Motor neuron (in vitro differentiated cells): ENCODE results near the gene CAMK2D. TPM values are rescaled to one million over a fixed set of nuclear protein-coding genes. Genes with fewer than 3 reads are reported as not detected.

Source experiments
- ATAC-seq, 8 experiments: fragments of 200-7000 bp; cut with Tn5 transposase; replicated peaks in 6 of 8; 2 replicates each; pipeline ENCODE4 v1.8.0; 2021; ENCODE audit warnings: mild to moderate bottlenecking in 8 of 8, moderate library complexity in 8 of 8
- H3K27ac ChIP-seq, 2 donors: fragments of 250-450 bp; sonication (Bioruptor Pico); 2 replicates each; pipeline ENCODE4 v1.9.0; 2021; ENCODE audit warnings: antibody characterized with exemption in 2 of 2, mild to moderate bottlenecking in 2 of 2, moderate library complexity in 1 of 2
- H3K4me1 ChIP-seq, 2 donors: fragments of 250-450 bp; sonication (Bioruptor Pico); replicated peaks in 1 of 2; 2 replicates each; pipeline ENCODE4 v1.6.1; 2021; ENCODE audit warnings: antibody characterized with exemption in 2 of 2, mild to moderate bottlenecking in 2 of 2, moderate library complexity in 1 of 2
- H3K4me3 ChIP-seq, 5 donors: fragments of 250-450 bp; sonication (Bioruptor Pico); 2 replicates each; pipeline ENCODE4 v1.9.0; 2021; ENCODE audit warnings: antibody characterized with exemption in 5 of 5, mild to moderate bottlenecking in 5 of 5, moderate library complexity in 4 of 5
- WGBS, 10 experiments: fragments of 450-650 bp; shearing (Covaris generic); methylation state at CpG; one replicate each; pipeline ENCODE4 v1.0.0; 2022; 5-methylcytosine and 5-hydroxymethylcytosine counted together
- in situ Hi-C, 9 experiments: fragments of 400-800 bp; cut with MboI; loops; one replicate each; pipeline ENCODE4 v1.15.0; 2021; ENCODE audit warnings: low sequenced_read_pairs in 9 of 9, low pct_unique_long_range_greater_than_20kb in 2 of 9; ENCODE audit not compliant: unreplicated experiment in 9 of 9
- total RNA-seq, 8 experiments: library from RNA; unstranded; fragments of 300-600 nt; gene quantifications; 2 replicates each; pipeline versions ENCODE4 v1.2.3 to v1.2.4, GENCODE V29; 2022

The CAMK2D gene
- total RNA-seq, 8 experiments from 2014 or later, result 14.5 to 77.2 (median 33.5) TPM

DNA sequence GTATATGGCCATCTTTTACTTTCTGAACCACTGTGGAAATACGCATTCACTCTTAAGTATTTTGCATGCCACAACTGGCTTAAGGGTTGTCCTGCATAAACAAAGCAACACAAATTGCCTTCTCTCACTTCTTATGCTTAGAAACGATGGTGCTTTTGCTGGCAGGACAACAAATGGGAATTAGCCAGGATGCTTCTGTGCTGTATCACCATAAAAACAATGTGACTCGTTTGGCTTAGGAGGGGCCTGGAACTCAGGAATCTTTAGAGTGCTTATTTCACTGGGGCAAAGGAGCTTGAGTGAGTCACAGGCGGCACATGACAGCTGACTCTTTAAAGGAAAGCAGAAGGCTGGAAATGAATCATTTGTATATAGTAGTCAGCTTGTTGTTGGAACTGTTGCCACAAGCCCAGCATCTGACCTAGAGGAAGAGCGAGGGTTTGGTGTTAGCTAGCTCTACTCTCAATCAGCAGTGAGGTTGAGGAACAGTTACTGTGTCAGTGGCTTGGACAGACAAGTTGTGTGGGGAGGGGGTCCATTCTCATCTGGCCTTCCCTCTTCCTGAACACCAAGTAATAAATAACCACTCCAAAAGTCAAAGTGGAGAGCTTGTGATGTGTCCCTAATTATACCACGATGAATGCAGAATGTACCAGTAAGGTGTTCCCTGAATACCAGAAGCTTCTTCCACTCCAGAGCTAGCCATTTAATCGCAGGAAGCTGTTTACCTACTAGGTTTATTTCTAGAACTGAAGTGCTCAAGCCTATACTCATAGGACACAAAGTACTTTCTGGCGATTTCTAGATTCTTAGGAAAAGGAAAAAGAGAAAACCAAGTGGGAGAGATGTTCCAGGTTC lies 293.1 kb downstream of the CAMK2D start:
- 4 to 80% (median 51%) methylated on average over 2 to 8 of the region's 8 CpGs for WGBS, 10 experiments
- Histone ChIP-seq H3K4me3 (no peak overlapping the region), H3K27ac (no peak overlapping the region), H3K4me1 (peaks cover 0 to 5% of the 10 kb centered on the region in 2 donors)
- ATAC-seq, result peak; percentile 88 to 99 (median 98)
- in situ Hi-C loops, result no loop called here

DNA sequence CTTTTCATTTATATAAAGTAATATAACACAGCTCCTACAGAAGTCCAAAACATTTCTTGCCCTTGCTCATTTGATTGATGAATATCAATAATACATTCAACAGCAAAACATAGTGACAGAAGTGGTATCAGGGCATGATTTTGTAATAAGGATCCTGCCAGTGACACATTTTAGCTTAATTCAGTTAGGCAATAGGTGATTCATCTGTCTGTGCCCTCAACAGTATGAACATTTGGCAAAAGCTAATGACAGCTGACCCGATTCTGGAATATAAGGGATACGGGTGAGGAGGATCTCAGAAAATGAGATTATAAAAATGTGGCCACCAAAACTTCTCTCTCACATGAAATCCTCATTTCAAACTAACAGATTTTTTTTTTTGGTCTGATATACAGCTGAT lies 294.0 kb downstream of the CAMK2D start:
- Histone ChIP-seq H3K4me3 (no peak overlapping the region), H3K4me1 (peaks cover 0 to 5% of the 10 kb centered on the region in 2 donors), H3K27ac (no peak overlapping the region)
- 0 to 100% (median 86%) methylated on average over 1 to 2 of the region's 2 CpGs; no CpG with 5 or more reads in 3 of the 10 experiments for WGBS, 10 experiments
- peak in 2 of 8 experiments; percentile 10 to 11 for ATAC-seq
- in situ Hi-C loops, result no loop called here

- no peak for ATAC-seq
- Histone ChIP-seq H3K4me1 (no peaks in the 10 kb centered on the region), H3K4me3 (no peak overlapping the region), H3K27ac (no peak overlapping the region)
- WGBS, 10 experiments, result 100% methylated on average over 1 of the region's 1 CpG; no CpG with 5 or more reads in 6 of the 10 experiments
- in situ Hi-C loops, result no loop called here
These were observed 299.3 kb downstream of the CAMK2D start for GRCh38 chr4:113462286-113462685.

DNA sequence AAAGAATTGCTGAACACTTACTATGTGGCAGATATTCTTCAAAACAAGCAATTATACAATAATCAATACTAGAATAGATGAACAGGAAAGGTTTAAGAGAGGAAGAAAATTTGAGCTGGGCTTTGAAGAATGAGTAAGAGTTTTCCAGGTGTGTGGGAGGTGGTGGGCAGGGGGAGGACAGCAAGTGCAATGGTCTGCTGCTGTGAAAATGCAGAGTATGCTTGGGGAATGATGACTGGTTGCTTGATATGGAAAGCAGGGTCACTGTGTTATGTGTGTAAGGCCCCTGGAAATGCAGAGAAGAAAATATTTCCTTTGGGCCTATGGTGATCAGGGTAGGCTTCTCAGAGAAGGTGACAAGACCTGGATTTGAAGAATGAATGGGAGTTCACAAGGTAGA lies 300.3 kb downstream of the CAMK2D start:
- H3K27ac ChIP-seq, result no peak overlapping the region

DNA sequence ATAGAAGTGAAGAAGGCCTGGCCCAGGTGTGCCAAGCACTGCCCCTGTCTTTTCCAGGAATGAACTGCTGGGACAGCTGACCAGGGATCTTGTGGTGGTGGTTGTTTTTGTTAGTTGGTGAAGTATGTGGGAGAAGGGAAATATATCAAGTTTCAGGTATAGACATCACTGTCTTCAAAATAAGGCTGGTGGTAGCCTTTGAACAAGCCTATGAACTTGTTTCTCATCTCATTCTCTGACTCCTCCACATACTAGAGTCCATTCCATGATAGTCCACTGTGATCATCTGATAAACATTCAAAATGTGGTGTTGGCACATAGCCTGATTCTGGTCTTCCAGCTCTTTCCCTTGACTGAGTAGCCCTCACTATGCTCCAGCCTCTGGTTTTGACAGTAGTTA lies 303.7 kb downstream of the CAMK2D start:
- ATAC-seq, result no peak
- in situ Hi-C loops, result no loop called here
- Histone ChIP-seq H3K27ac (no peak overlapping the region), H3K4me3 (no peak overlapping the region), H3K4me1 (peaks cover 10 to 19% of the 10 kb centered on the region in 2 donors)

More for the DNA sequence above, 300.3 kb downstream of the CAMK2D start:
- no peak for ATAC-seq
- in situ Hi-C loops, result no loop called here
- Histone ChIP-seq H3K4me1 (no peaks in the 10 kb centered on the region), H3K4me3 (no peak overlapping the region)

GRCh38 chr4:113457121-113457520 lies 304.4 kb downstream of the CAMK2D start:
- 83 to 100% (median 96%) methylated on average over 1 to 8 of the region's 8 CpGs; no CpG with 5 or more reads in 3 of the 10 experiments for WGBS, 10 experiments
- H3K4me1 ChIP-seq, result peaks cover 12 to 19% of the 10 kb centered on the region in 2 donors
- H3K4me3 ChIP-seq, result no peak overlapping the region
- in situ Hi-C loops, result no loop called here
- H3K27ac ChIP-seq, result no peak overlapping the region
- no peak for ATAC-seq

DNA sequence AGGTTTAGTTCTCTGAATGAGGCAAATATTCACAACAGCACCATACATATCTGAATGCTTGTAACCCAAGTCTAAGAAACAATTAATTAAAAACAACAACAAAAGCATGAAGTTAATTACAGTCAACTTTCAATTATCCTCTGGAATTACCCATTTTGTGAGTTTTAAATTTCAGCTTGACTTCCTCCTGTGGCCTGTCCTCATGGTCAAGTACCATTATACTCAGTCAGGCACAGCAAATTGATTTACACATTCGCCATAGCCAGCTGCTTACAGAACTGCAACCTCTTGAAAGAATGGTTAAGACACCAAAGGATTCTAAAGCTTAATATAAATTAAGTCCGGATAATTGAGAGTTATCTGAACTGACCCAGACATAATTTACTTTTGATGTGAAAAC lies 306.5 kb downstream of the CAMK2D start:
- H3K27ac ChIP-seq, result no peak overlapping the region
- 18 to 100% (median 60%) methylated on average over 1 to 2 of the region's 2 CpGs for WGBS, 10 experiments
- in situ Hi-C loops, result no loop called here
- no peak overlapping the region for H3K4me3 ChIP-seq
- H3K4me1 ChIP-seq, result peaks cover 12 to 19% of the 10 kb centered on the region in 2 donors
- ATAC-seq, result no peak

- Histone ChIP-seq H3K27ac (no peak overlapping the region), H3K4me1 (peaks cover 12 to 19% of the 10 kb centered on the region in 2 donors), H3K4me3 (no peak overlapping the region)
- WGBS, 10 experiments, result 0 to 83% (median 20%) methylated on average over 1 to 4 of the region's 4 CpGs; no CpG with 5 or more reads in 1 of the 10 experiments
- peak in 5 of 8 experiments; percentile 27 to 65 (median 50) for ATAC-seq
- in situ Hi-C loops, result no loop called here
These were observed 308.5 kb downstream of the CAMK2D start for GRCh38 chr4:113452868-113453620.

DNA sequence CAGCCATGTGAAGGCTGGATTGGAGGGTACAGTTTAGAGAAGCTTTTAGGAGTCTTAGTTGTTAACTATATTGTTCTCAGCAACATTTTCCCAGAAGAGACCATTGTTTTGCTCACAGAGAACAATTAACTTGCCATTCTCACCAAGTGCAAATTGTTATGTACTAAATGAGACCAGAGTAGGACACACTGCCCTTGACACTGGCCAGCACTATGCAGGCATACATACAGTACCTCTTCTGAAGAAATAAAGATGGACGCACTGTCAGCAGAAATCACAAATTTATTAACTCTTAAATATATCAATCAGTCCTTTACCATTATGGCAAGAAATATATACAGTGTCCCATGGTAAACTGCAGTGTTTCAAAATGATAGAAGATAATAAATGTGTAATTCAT lies 309.4 kb downstream of the CAMK2D start:
- no peak overlapping the region for H3K27ac ChIP-seq
- WGBS, 10 experiments, result 100% methylated on average over 1 of the region's 1 CpG; no CpG with 5 or more reads in 4 of the 10 experiments
- H3K4me3 ChIP-seq, result no peak overlapping the region
- H3K4me1 ChIP-seq, result peaks cover 12 to 19% of the 10 kb centered on the region in 2 donors
- no peak for ATAC-seq
- in situ Hi-C loops, result no loop called here

DNA sequence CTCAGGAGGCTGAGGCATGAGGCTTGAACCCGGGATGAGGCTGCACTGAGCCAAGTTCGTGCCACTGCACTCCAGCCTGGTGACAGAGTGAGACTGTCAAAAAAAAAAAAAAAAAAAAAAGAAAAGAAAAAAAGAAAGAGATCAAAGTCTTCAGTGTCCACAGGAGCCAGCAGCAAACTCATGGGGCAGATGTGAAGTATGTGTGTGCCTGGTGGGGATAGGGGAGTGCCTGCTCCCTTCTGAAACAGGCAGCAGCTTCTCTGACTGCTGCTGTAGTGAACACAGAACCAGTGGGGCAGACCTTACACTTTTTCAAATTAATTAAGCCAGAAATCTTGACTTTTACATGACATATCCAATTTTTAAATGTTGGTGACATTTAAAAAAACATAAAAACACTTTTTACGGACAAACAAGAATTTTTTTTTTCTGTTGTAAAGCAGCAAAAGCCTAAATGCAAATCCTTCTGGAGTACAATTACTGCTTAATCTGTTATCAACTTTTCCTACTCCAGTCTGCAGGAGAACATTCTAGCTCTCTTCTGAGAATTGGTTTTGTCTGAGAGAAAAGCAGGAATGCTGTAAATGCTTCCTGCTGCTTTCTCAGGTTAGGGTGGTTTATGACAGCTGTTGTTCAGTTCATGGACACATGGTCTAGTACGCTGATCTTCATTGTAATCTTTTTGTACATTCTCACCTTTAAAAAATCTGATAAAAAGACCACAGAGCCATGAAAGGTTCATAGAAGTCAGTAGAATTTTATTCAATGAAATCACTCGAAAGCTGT lies 311.1 kb downstream of the CAMK2D start:
- WGBS, 10 experiments, result 71 to 100% (median 91%) methylated on average over 1 to 4 of the region's 5 CpGs
- H3K27ac ChIP-seq, result no peak overlapping the region
- peaks cover 11 to 19% of the 10 kb centered on the region in 2 donors for H3K4me1 ChIP-seq
- H3K4me3 ChIP-seq, result no peak overlapping the region
- in situ Hi-C loops, result no loop called here
- no peak for ATAC-seq

- no peak for ATAC-seq
- 11 to 83% (median 42%) methylated on average over 1 of the region's 1 CpG; no CpG with 5 or more reads in 6 of the 10 experiments for WGBS, 10 experiments
- no peak overlapping the region for H3K4me3 ChIP-seq
- in situ Hi-C loops, result no loop called here
- H3K27ac ChIP-seq, result no peak overlapping the region
- peaks cover 8 to 13% of the 10 kb centered on the region in 2 donors for H3K4me1 ChIP-seq
These were observed 312.0 kb downstream of the CAMK2D start for GRCh38 chr4:113449410-113449974.

DNA sequence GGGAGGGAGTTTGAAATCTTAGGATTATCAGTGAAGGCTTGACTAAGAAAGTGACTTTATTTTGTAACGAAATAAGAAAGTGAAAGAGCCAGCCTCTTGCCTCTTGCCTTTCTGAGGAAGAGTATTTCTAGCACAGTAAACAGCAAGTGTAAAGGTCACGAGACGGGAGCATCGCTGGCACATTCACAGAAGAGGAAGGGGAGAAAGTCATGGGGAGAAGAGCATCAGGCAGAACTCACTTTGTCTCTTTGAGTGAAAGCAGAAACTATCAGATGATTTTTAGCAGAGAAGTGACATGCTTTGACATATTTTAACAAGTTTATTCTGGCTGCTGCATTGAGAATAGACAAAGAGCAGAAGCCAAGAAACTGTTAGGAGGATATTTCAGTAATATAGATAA lies 313.8 kb downstream of the CAMK2D start:
- in situ Hi-C loops, result no loop called here
- no peak for ATAC-seq
- H3K4me3 ChIP-seq, result no peak overlapping the region
- WGBS, 10 experiments, result 73 to 100% (median 92%) methylated on average over 2 to 4 of the region's 4 CpGs
- H3K4me1 ChIP-seq, result peaks cover 0 to under 1% of the 10 kb centered on the region in 2 donors
- no peak overlapping the region for H3K27ac ChIP-seq
